ENCODE measurements around the gene SYMPK.
"Not testable (repeated sequence)": the region's sequence is repeated elsewhere in the genome, so short reads cannot be mapped to it uniquely, and the experiment has no call there.

SYMPK gene

DNA sequence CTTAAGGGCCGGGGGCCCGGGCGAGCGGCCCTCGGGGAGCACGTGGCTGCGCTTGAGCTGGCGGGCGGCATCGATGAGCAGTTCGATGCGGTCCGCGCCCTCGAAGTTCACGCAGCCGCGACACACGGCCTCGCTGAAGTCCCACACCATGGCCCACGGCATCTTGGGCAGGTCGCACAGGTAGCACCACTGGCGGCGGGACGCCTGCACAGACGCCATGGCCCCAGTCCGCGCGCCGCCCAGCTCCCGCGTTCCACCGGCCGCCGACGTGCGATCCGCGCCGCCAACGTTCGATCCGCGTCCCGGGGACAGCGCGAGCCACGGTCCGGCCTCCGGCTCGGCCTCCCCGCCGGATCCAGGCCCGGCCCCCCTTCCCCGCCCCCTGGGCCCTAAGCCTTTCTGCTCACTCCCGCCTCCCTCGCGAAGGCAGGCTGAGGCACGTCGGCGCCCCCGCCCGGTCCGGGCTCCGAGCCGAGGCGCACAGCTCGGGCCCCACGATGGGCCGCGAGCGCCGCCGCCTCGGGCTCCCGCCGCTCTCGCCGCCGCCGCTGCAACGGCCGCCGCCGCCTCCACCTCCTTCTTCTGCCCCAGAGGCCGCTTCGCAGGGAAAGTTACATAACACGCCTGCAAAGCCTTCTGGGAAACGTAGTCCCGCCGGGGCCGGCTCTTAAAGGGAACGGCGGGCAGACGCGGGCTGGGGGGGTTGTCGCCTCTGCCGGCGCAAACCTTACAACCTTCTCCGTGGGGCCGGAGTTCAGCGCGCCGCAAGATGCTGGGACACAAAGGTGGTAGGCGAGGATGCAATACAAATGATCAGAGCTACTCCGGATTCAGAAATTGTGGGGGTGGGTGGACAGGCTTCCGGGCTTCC, 22.8 kb upstream of the SYMPK start, which contains the start of gene IRF2BP1:
Gene IRF2BP1, minus strand, starts transcription at position 586 of the 871 bp plus-strand sequence. Its CDS starts 367 bp downstream, at position 219.
- DNase-seq, result peak; percentile 92

DNA sequence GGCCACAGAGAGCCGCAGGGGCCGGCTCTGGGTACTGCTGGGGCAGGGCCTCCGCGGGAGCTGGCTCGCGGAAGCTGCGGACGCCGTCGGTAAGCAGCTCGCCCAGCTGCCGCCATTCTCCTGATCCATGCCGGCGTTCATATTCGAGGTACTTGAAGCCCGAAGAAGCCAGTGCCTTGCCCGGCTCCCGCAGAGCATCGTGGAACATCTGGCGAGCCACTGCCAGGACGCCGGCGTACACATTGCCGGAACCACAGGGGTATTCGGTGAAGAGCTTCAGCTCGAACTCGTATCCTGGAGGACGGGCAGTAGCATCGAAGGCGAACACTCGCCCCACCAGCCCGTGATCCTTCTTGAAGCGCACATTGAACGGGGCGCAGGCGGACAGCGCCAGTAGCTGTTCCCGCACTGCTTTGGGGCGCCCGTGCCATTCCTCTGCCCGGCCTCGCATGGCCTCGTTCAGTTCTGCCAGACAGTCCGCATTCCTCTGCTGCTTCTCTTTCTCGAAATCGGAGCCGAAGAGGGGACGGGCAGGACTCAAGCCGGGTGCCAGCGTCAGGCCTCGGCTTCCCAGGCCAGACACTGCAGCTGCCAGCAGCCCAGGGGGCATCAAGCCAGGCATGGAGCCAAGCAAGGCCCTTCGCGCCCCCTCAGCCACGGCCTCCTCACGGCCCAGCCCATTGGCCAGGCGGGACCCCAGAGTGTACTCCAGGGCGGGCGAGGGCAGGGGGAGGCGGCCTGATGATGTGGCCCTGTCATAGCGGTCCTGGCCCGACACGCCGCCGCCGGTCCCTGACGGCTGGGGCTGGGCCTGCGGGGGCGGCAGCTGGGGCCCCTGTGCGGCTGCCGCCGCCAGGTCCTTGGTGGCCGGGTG, 22.0 kb upstream of the SYMPK start:
- DNase-seq, result peak; percentile 42

DNA sequence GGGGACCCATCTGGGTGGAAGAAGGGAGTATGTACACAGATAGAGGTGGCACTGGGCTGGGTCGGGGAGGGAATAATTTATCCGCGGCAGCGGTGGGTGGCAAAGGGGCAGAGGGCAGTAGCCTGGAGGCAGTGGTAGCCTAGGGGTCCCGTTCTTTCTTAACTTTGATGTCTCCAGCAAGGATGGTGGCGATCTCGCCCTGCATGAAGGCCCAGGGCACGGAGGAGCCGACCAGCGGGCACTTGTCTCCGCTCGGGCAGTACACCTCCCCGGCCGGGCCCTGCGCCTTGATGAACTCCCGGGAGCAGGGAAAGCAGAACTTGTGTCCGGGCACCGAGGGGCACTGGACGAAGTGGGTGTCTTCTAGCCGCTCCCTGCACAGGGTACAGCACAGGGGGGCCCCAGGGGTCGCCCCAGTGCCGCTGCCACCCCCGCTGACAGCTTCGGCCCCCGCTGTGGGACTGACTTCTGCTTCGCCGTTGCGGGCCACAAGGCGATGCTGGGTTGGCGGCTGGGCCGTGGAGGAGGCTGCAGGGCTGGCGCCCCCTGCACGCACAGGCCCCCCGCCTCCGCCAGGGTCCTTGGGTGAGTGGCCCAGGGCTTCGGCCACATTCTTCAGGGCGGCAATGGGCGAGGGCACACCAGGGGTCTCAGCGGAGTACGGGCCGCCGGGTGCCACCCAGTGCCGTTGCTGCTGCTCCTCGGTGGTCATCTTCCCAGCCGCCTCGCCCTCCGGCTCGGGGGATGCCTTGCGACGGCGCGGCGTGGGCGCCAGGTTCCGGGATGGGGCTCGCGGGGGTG, 21.1 kb upstream of the SYMPK start:
- no peak for DNase-seq

DNA sequence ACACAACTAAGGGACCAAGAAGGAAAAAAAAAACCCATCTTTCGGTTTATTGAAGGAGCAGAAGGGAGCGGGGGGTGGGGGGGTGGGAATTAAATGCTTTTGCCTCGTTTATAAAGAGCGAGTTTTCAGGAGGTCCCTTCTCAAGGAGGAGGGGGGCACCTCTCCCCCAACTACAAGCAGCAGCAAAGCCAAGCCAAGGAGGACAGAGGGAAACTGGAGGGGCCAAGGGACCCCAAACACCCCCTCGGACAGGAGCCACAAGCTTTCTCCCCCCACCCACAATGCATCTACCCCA, 20.6 kb upstream of the SYMPK start:
- DNase-seq, result no peak

DNA sequence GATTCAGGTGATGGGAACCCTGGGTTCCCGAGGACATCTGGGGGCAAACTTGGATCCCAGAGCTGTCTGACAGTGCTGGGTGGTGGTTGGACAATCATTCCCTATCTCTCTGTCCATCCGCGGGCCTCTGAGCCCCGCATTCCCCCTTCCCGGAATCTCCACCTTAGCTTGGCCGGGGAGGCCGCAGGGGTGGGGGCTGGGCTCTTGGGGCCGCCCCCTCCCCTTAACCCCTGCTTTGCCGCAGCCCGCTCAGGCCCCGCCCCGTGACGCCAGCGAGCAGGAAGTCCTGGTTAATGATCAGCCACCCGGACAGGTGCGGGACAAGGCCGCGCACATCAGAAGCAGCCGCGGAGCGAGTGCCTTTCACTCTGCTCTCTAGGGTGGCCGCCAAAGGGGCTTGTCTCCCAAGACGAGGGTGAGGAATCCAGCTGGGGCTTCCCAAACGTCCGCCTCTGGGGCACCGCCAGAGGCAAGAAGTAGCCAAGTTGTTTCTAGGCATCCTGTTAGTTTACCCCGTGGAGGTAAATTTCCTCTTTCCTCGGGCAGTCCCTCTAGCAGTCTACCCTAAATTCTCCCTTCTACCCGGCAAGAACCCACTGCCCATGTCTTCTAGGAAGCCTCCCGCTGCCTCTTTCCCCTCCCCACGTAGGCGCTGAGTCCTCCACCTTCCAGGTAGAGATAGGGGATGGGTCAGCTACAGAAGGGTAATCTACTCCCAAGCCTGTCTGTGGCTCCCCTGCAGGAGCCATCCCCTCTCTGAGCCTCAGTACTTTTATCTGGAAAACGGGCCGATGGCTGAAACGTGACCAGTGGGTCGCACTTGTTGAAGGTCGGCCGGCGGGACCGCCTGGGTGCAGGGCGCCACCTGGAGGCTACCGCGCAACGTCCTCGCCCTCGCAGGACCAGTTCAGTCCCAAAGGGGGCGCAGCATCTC, 20.0 kb upstream of the SYMPK start:
- peak; percentile 90 for DNase-seq

DNA sequence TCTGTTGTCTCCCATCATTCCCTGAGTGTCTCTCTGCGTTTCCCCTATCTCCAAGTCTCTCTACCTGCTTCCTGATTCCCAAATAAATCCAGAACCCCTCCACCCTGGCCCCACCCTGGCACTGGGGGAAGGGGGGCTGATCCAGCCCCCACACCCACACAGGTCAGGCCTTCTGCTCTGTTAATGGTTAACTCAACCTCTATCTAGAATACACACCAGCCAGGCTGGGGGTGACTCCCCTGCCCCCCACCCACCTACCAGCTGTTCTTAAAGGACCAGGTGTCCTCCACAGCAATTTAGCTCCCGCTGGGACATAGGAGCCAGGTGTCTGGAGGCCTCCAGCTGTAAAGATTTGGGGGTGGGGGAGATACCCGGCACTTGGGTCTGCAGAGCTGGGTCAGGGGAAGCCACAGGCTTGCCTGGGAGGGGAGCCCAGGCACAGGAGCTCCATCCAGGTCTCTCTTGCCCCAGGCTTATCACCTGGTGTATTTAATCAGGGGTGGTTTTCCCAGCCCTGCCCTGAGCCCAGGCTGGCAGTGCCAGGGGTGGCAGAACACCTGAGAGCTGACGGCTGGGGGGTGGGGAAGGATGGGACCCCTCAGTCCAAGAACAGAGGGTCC, 19.1 kb upstream of the SYMPK start:
- no peak for DNase-seq

DNA sequence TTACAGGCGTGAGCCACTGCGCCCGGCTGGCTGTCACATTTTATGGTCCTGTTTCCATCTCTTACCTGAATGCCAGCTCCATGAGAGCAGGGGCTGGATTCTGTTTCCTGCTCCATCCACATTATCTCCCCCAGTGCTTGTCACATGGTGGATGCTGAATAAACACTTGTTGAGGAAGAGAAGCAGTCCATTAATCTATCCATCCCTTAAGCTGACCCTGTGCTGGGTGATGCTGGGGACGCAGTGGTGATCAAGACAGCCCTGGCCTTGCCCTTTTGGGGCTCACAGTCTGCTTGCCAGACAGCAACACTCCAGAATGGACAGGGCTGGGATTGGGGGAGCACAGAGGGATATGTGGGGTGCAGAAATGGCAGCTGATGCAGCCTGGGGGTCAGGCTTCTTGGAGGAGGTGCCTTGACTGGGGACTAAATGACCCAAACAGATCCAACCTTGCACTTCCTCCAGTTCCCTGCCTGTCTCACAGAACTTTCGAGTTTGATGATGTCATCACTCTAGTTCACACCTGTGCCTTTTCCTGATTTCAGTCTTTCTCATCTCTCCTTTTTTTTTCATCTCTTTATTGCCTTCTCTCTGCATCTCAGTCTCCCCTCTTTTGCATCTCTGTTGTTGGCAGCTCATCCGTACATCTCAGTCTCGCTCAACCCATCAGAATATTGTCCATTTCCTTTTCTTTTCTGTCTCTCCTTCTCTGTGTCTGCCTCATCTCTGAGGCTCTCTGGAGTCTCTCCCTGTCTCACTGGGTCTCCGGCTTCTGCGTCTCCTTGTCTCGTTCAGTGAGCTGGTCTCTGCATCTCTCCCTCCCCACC, 18.3 kb upstream of the SYMPK start:
- no peak for DNase-seq

DNA sequence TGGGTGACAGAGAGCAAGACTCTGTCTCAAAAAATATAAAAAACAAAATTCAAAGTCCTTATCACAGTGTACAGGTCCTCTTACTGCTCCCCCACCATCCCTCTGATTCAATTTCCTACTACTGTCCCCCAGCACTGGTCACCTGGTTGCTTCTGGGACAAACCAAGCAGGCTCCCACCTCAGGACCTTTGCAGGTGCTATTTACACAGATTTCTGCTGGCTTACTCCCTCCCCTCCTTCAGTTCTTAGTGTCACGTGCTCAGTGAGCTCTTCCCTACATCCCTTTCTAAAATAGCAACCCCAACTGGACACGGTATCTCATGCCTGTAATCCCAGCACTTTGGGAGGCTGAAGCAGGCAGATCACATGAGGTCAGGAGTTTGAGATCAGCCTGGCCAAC, 17.0 kb upstream of the SYMPK start:
- no peak for DNase-seq

DNA sequence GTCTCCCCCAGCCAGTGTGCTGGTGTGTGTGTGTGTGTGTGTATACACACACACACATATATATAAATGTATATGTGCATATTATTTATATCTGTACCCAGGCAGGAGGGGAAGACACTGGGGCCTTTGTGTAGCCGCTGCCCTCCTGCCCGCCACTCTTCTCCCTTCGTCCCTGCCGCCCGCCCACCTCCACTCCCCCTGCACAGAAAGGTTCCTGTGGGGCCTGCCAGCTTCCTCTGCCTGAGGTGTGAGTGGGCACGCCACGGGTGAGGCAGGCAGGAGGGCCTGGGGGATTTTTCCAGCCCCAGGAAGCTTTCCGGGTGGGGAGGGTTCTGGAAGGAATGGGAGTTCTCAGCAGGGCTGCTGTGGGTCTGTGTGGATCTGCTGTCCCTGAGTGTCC, 16.1 kb upstream of the SYMPK start:
- DNase-seq, result no peak

DNA sequence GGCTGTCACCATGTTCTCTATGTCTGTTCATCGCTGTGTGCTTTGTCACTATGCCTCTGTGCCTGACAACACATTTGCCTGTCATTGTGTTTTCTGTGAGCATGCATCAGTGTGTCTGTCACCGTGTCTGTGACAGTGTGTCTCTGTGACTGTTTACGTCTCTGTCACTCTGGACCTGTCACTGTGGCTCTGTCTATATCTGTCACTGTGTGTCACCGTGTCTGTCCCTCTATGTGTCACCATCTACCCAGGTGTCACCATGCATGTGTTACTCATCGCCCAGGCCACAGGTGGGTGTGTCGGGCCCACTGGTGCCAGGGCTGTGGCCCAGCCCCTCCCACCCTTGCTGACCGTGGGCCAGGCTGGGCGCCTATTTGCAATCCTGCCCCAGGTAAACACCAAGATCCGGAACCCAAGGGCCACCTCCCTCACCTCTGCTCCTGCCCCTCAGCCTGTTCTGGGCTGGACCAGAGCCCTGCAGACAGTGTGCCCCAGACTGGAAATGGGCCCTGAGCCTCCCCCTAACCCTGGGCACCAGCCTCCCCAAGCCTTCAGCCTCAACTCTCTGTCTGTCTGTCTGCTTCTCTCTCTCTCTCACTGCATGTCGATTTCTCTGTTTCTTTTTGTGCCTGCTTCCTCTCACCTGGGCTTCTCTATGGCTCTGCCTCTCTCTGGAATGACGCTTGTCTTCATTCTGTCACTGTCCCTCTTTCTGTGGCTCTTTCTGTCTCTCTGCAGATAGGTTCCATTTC, 15.3 kb upstream of the SYMPK start:
- DNase-seq, result peak; percentile 56

DNA sequence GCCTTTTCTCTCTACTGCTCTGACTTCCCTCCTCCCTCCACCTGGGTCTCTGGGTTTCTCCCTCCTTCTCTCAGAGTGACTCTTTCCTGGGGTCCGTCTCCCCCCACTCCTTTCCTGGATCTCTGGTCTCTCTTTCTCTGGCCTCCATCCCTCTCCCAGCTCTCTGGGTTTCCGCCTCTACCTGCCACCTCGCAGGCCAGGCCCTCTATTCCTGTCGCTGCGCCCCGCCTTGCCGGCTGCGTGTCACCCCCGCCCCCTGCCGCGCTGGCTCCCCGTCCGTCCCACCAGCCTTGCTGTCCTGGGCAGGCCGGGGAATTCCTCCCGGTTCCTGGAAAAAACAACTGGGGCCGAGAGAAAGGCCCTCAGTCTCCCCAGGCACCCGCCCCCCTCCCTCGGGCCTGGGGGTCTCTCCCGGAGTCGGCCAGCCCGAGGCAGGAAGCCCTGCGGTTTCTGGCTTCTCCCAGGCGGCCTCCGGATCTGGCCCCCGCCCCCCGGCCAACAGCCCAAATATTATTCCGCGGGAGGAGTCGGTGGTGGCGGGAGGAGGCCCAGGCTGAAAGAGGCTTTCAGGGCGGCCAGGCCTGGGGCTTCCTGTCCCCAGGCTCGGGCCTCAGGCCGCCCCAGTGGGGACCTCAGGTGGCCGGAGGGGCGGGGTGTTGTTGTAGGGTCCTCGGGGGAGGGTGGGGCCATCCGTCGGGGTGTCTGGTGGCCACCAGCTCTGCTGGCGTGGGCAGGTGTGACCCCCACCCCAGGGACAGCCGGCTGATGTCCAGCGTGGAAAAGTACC, 13.7 kb upstream of the SYMPK start:
- DNase-seq, result peak; percentile 64

DNA sequence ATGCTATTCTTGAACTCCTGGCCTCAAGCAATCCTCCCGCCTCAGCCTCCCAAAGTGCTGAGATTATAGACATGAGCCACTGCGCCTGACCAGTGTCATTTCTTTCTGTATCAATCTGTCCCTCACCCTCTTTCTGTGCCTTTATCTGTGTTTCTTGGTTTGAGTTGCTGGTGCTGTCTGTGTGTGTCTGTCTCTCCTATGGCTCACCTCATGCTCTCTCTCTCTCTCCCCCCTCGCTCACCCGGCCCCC, 13.1 kb upstream of the SYMPK start:
- DNase-seq, result no peak

DNA sequence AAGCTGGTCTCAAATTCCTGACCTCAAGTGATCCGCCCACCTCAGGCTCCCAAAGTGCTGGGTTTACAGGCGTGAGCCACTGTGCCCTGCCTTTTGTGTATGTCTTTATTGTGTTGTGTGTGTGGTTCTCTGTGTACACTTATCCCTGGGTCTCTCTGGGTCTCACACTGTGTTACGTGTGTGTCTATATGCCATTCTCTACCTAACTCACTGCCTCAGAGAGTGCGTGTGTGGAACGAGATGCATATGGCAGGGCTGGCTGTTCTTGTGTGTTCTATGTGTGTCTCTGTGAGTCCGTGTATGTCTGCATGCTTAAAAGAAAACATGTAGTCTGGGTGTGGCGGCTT, 11.6 kb upstream of the SYMPK start:
- DNase-seq, result no peak

DNA sequence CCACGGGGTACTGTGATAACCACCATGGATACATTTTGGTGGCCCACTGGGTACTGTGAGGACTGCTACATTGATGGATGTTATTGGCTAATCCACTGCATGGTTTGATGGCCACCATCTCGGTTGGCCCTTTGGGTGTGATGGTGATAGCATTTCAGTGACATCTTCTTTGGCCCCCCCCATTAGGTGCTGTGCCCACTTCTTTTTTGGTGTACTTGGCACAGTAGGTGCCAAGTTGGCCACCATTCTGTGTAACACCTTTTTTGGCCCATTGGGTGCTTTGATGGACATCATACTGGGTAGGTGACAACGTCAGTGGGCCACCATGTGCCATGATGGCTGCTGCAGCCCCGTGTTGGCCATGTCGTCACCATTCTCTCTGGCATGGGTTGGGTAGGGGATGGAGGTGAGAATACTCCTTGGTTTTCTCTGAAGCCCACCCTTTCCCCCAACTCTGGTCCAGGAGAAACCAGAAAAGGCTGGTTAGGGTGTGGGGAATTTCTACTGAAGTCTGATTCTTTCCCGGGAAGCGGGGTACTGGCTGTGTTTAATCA, 10.3 kb upstream of the SYMPK start:
- no peak for DNase-seq

DNA sequence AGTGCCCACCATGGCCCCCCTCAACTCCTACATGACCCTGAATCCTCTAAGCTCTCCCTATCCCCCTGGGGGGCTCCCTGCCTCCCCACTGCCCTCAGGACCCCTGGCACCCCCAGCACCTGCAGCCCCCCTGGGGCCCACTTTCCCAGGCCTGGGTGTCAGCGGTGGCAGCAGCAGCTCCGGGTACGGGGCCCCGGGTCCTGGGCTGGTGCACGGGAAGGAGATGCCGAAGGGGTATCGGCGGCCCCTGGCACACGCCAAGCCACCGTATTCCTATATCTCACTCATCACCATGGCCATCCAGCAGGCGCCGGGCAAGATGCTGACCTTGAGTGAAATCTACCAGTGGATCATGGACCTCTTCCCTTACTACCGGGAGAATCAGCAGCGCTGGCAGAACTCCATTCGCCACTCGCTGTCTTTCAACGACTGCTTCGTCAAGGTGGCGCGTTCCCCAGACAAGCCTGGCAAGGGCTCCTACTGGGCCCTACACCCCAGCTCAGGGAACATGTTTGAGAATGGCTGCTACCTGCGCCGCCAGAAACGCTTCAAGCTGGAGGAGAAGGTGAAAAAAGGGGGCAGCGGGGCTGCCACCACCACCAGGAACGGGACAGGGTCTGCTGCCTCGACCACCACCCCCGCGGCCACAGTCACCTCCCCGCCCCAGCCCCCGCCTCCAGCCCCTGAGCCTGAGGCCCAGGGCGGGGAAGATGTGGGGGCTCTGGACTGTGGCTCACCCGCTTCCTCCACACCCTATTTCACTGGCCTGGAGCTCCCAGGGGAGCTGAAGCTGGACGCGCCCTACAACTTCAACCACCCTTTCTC, 9.4 kb upstream of the SYMPK start:
- DNase-seq, result no peak

DNA sequence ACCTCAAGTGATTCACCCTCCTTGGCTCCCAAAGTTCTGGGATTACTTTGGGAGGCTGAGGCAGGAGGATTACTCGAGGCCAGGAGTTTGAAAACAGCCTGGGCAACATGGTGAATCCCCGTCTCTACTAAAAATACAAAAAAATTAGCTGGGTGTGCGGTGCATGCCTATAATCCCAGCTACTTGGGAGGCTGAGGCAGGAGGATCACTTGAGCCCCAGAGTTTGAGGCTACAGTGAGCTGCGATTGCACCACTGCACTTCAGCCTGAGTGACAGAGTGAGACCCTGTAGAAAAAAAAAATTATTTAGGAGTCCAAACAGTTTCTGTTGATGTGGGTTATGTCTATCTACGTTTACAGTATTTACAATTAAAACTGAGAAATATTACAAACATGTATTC, 7.9 kb upstream of the SYMPK start:
- no peak for DNase-seq

DNA sequence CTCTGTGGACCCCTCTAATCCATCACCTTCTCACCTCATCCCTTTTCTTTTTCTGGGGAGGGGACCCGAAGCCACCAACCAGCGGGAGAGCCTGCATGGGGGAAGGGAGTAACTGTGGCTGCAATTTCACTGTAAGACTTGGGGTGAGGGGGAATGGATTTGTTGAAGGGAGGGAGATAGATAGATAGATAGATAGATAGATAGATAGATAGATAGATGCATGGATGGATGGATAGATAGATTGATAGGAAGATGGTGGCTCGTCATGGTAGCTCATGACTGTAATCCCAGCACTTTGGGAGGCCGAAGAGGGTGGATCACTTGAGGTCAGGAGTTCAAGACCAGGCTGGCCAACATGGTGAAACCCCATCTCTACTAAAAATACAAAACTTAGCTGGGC, 4.3 kb upstream of the SYMPK start:
- not testable (repeated sequence) for DNase-seq
